SK-N-MC (cell line): Measurements from ENCODE around the gene NEK7.

Experiments used
- EZH2 ChIP-seq: fragments of 200-600 bp; sonication (generic); IDR thresholded peaks from one replicate; pipeline ENCODE4 v1.6.1; 2017; ENCODE audit warnings: antibody characterized with exemption
- POLR2AphosphoS5 ChIP-seq: IDR thresholded peaks from 2 replicates; pipeline ENCODE4 v1.6.1; 2012; ENCODE audit warnings: mild to moderate bottlenecking, low read depth, low read length, borderline replicate concordance

DNA sequence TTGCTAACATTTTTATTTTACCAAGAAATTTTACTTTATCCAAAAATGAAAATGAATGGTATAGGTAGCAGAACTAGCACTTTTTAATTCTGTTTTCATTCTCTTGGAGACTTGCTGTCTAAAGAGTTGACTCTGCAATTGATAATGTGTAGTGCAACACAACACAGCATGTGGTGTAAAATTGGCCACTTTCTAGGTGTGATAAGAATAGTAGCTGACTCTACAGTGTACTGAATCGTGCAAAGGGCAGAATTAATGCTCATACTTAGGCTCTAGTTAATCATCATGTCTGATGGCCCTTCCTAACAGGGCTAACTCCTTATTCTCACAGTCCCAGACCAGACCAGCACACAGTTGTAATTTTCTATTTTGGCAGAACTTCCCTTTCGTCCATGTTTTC, 140.5 kb downstream of the NEK7 start:
- TF ChIP-seq POLR2AphosphoS5, result no peak
- TF ChIP-seq EZH2, result no peak
